OCI-LY3 (cell line): ENCODE data around the gene CCL11.

Source experiments
- EZH2phosphoT487 ChIP-seq: fragments of 200-600 bp; shearing (Covaris generic); IDR thresholded peaks from 2 replicates; pipeline ENCODE4 v1.6.1; 2018; ENCODE audit warnings: antibody characterized with exemption, mixed run types, low read depth
- TF ChIP-seq, protein P1 (sequence below): fragments of 200-600, 300-600 bp; sonication (generic); IDR thresholded peaks from 2 replicates; pipeline ENCODE4 v1.5.1; 2014; ENCODE audit warnings: antibody characterized with exemption, low read length, low read depth

GRCh38 chr17:34300652-34301370 is 15.3 kb downstream of the CCL11 start:
- TF ChIP-seq, protein P1, sequence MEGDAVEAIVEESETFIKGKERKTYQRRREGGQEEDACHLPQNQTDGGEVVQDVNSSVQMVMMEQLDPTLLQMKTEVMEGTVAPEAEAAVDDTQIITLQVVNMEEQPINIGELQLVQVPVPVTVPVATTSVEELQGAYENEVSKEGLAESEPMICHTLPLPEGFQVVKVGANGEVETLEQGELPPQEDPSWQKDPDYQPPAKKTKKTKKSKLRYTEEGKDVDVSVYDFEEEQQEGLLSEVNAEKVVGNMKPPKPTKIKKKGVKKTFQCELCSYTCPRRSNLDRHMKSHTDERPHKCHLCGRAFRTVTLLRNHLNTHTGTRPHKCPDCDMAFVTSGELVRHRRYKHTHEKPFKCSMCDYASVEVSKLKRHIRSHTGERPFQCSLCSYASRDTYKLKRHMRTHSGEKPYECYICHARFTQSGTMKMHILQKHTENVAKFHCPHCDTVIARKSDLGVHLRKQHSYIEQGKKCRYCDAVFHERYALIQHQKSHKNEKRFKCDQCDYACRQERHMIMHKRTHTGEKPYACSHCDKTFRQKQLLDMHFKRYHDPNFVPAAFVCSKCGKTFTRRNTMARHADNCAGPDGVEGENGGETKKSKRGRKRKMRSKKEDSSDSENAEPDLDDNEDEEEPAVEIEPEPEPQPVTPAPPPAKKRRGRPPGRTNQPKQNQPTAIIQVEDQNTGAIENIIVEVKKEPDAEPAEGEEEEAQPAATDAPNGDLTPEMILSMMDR, result no peak
- no peak for TF ChIP-seq EZH2phosphoT487
